ENCODE measurements around the gene DCHS2.

Gene DCHS2

GRCh38 chr4:154473497-154473896 is 18.1 kb downstream of the DCHS2 start:
- Histone ChIP-seq H3K4me3 (ENCODE audit: insufficient read depth, low read depth, low read length, poor library complexity, severe bottlenecking) (no peak overlapping the region), H3K36me3 (ENCODE audit: control insufficient read depth, insufficient read depth, low read length) (no peaks in the 10 kb centered on the region), H3K27ac (ENCODE audit: insufficient read depth, low read length, poor library complexity, severe bottlenecking) (no peak overlapping the region), H3K27me3 (replicated peaks; ENCODE audit: control insufficient read depth, insufficient read depth, low read length, poor library complexity, severe bottlenecking) (no peaks in the 10 kb centered on the region), H3K4me1 (ENCODE audit: control insufficient read depth, insufficient read depth, low read length, poor library complexity, severe bottlenecking) (no peaks in the 10 kb centered on the region), H3K9me3 (ENCODE audit: control insufficient read depth, low read length) (no peaks in the 10 kb centered on the region)
- no peak for DNase-seq

GRCh38 chr4:154472858-154473257 is 18.7 kb downstream of the DCHS2 start:
- no peaks in the 10 kb centered on the region for H3K36me3 ChIP-seq (ENCODE audit: control insufficient read depth, insufficient read depth, low read length)
- no peak overlapping the region for H3K4me3 ChIP-seq (ENCODE audit: insufficient read depth, low read depth, low read length, poor library complexity, severe bottlenecking)
- no peak for DNase-seq
- no peaks in the 10 kb centered on the region for H3K4me1 ChIP-seq (ENCODE audit: control insufficient read depth, insufficient read depth, low read length, poor library complexity, severe bottlenecking)
- no peak overlapping the region for H3K27ac ChIP-seq (ENCODE audit: insufficient read depth, low read length, poor library complexity, severe bottlenecking)
- H3K27me3 ChIP-seq (replicated peaks; ENCODE audit: control insufficient read depth, insufficient read depth, low read length, poor library complexity, severe bottlenecking) = no peaks in the 10 kb centered on the region
- H3K9me3 ChIP-seq (ENCODE audit: control insufficient read depth, low read length) = no peaks in the 10 kb centered on the region

GRCh38 chr4:154471526-154472331 is 19.9 kb downstream of the DCHS2 start:
- Histone ChIP-seq H3K36me3 (ENCODE audit: control insufficient read depth, insufficient read depth, low read length) (no peaks in the 10 kb centered on the region), H3K9me3 (ENCODE audit: control insufficient read depth, low read length) (no peaks in the 10 kb centered on the region), H3K4me1 (ENCODE audit: control insufficient read depth, insufficient read depth, low read length, poor library complexity, severe bottlenecking) (no peaks in the 10 kb centered on the region), H3K4me3 (ENCODE audit: insufficient read depth, low read depth, low read length, poor library complexity, severe bottlenecking) (no peak overlapping the region), H3K27ac (ENCODE audit: insufficient read depth, low read length, poor library complexity, severe bottlenecking) (no peak overlapping the region), H3K27me3 (replicated peaks; ENCODE audit: control insufficient read depth, insufficient read depth, low read length, poor library complexity, severe bottlenecking) (no peaks in the 10 kb centered on the region)
- no peak for DNase-seq

- Histone ChIP-seq H3K27ac (ENCODE audit: insufficient read depth, low read length, poor library complexity, severe bottlenecking) (no peak overlapping the region), H3K4me1 (ENCODE audit: control insufficient read depth, insufficient read depth, low read length, poor library complexity, severe bottlenecking) (no peaks in the 10 kb centered on the region), H3K36me3 (ENCODE audit: control insufficient read depth, insufficient read depth, low read length) (no peaks in the 10 kb centered on the region), H3K27me3 (replicated peaks; ENCODE audit: control insufficient read depth, insufficient read depth, low read length, poor library complexity, severe bottlenecking) (no peaks in the 10 kb centered on the region), H3K4me3 (ENCODE audit: insufficient read depth, low read depth, low read length, poor library complexity, severe bottlenecking) (no peak overlapping the region), H3K9me3 (ENCODE audit: control insufficient read depth, low read length) (no peaks in the 10 kb centered on the region)
- DNase-seq = no peak
Measured at GRCh38 chr4:154471032-154471431, 20.6 kb downstream of the DCHS2 start.

GRCh38 chr4:154467886-154468285 is 23.7 kb downstream of the DCHS2 start:
- no peak overlapping the region for H3K27ac ChIP-seq (ENCODE audit: insufficient read depth, low read length, poor library complexity, severe bottlenecking)
- H3K9me3 ChIP-seq (ENCODE audit: control insufficient read depth, low read length) = no peaks in the 10 kb centered on the region
- DNase-seq = no peak

GRCh38 chr4:154466336-154466735 is 25.3 kb downstream of the DCHS2 start:
- no peaks in the 10 kb centered on the region for H3K9me3 ChIP-seq (ENCODE audit: control insufficient read depth, low read length)
- no peak overlapping the region for H3K4me3 ChIP-seq (ENCODE audit: insufficient read depth, low read depth, low read length, poor library complexity, severe bottlenecking)
- no peak overlapping the region for H3K27ac ChIP-seq (ENCODE audit: insufficient read depth, low read length, poor library complexity, severe bottlenecking)
- no peaks in the 10 kb centered on the region for H3K36me3 ChIP-seq (ENCODE audit: control insufficient read depth, insufficient read depth, low read length)
- no peaks in the 10 kb centered on the region for H3K4me1 ChIP-seq (ENCODE audit: control insufficient read depth, insufficient read depth, low read length, poor library complexity, severe bottlenecking)
- DNase-seq = no peak
- no peaks in the 10 kb centered on the region for H3K27me3 ChIP-seq (replicated peaks; ENCODE audit: control insufficient read depth, insufficient read depth, low read length, poor library complexity, severe bottlenecking)

More at GRCh38 chr4:154467886-154468285, 23.7 kb downstream of the DCHS2 start:
- Histone ChIP-seq H3K4me3 (ENCODE audit: insufficient read depth, low read depth, low read length, poor library complexity, severe bottlenecking) (no peak overlapping the region), H3K36me3 (ENCODE audit: control insufficient read depth, insufficient read depth, low read length) (no peaks in the 10 kb centered on the region), H3K27me3 (replicated peaks; ENCODE audit: control insufficient read depth, insufficient read depth, low read length, poor library complexity, severe bottlenecking) (no peaks in the 10 kb centered on the region), H3K4me1 (ENCODE audit: control insufficient read depth, insufficient read depth, low read length, poor library complexity, severe bottlenecking) (no peaks in the 10 kb centered on the region)

- Histone ChIP-seq H3K4me1 (ENCODE audit: control insufficient read depth, insufficient read depth, low read length, poor library complexity, severe bottlenecking) (no peaks in the 10 kb centered on the region), H3K27ac (ENCODE audit: insufficient read depth, low read length, poor library complexity, severe bottlenecking) (no peak overlapping the region), H3K36me3 (ENCODE audit: control insufficient read depth, insufficient read depth, low read length) (no peaks in the 10 kb centered on the region), H3K9me3 (ENCODE audit: control insufficient read depth, low read length) (no peaks in the 10 kb centered on the region), H3K4me3 (ENCODE audit: insufficient read depth, low read depth, low read length, poor library complexity, severe bottlenecking) (no peak overlapping the region), H3K27me3 (replicated peaks; ENCODE audit: control insufficient read depth, insufficient read depth, low read length, poor library complexity, severe bottlenecking) (no peaks in the 10 kb centered on the region)
- DNase-seq = no peak
Measured at GRCh38 chr4:154465085-154465484, 26.5 kb downstream of the DCHS2 start.

GRCh38 chr4:154464654-154465053 is 26.9 kb downstream of the DCHS2 start:
- H3K4me1 ChIP-seq (ENCODE audit: control insufficient read depth, insufficient read depth, low read length, poor library complexity, severe bottlenecking) = no peaks in the 10 kb centered on the region
- no peaks in the 10 kb centered on the region for H3K27me3 ChIP-seq (replicated peaks; ENCODE audit: control insufficient read depth, insufficient read depth, low read length, poor library complexity, severe bottlenecking)
- no peaks in the 10 kb centered on the region for H3K36me3 ChIP-seq (ENCODE audit: control insufficient read depth, insufficient read depth, low read length)
- no peak overlapping the region for H3K4me3 ChIP-seq (ENCODE audit: insufficient read depth, low read depth, low read length, poor library complexity, severe bottlenecking)
- DNase-seq = no peak
- H3K27ac ChIP-seq (ENCODE audit: insufficient read depth, low read length, poor library complexity, severe bottlenecking) = no peak overlapping the region
- no peaks in the 10 kb centered on the region for H3K9me3 ChIP-seq (ENCODE audit: control insufficient read depth, low read length)

- H3K27me3 ChIP-seq (replicated peaks; ENCODE audit: control insufficient read depth, insufficient read depth, low read length, poor library complexity, severe bottlenecking) = no peaks in the 10 kb centered on the region
- H3K4me3 ChIP-seq (ENCODE audit: insufficient read depth, low read depth, low read length, poor library complexity, severe bottlenecking) = no peak overlapping the region
- H3K9me3 ChIP-seq (ENCODE audit: control insufficient read depth, low read length) = no peaks in the 10 kb centered on the region
- H3K27ac ChIP-seq (ENCODE audit: insufficient read depth, low read length, poor library complexity, severe bottlenecking) = no peak overlapping the region
- no peak for DNase-seq
- H3K4me1 ChIP-seq (ENCODE audit: control insufficient read depth, insufficient read depth, low read length, poor library complexity, severe bottlenecking) = no peaks in the 10 kb centered on the region
- no peaks in the 10 kb centered on the region for H3K36me3 ChIP-seq (ENCODE audit: control insufficient read depth, insufficient read depth, low read length)
Measured at GRCh38 chr4:154462081-154462810, 29.4 kb downstream of the DCHS2 start.

GRCh38 chr4:154457471-154457870 is 34.1 kb downstream of the DCHS2 start:
- Histone ChIP-seq H3K27ac (ENCODE audit: insufficient read depth, low read length, poor library complexity, severe bottlenecking) (no peak overlapping the region), H3K36me3 (ENCODE audit: control insufficient read depth, insufficient read depth, low read length) (no peaks in the 10 kb centered on the region), H3K9me3 (ENCODE audit: control insufficient read depth, low read length) (no peaks in the 10 kb centered on the region), H3K27me3 (replicated peaks; ENCODE audit: control insufficient read depth, insufficient read depth, low read length, poor library complexity, severe bottlenecking) (peaks cover 5% of the 10 kb centered on the region), H3K4me1 (ENCODE audit: control insufficient read depth, insufficient read depth, low read length, poor library complexity, severe bottlenecking) (no peaks in the 10 kb centered on the region), H3K4me3 (ENCODE audit: insufficient read depth, low read depth, low read length, poor library complexity, severe bottlenecking) (no peak overlapping the region)
- no peak for DNase-seq

All from effector memory CD4-positive, alpha-beta T cell (primary cell).